GM18499 (cell line): ENCODE measurements around the gene SLC35G3.
"Not testable (repeated sequence)": the region's sequence is repeated elsewhere in the genome, so short reads cannot be mapped to it uniquely, and the experiment has no call there.

Experiments
- ATAC-seq: cut with Tn5 transposase; IDR thresholded peaks from one replicate; pipeline ENCODE4 v1.9.1; 2021; ENCODE audit warnings: moderate number of reproducible peaks; ENCODE audit not compliant: insufficient read depth, unreplicated experiment

Gene SLC35G3

GRCh38 chr17:35169835-35170363 is 24.3 kb downstream of the SLC35G3 start:
- no peak for ATAC-seq

DNA sequence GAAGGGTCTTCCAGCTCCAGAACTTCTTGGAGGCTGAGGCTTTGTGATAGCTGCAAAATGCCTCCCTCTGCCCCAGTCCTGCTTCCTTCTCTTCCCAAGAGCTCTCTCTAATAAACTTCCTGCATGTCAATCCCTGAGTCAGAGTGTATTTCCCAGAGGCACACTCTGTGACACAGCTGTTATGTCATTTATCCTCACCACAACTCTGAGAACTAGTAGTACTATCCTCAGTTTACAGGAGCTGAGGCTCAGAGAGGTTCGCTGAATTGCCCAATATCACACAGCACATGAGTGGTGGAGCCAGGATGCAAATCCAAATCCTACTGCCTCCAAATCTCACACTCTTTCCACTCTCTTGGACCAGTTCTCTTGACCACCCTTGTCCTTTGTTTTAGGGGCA is 26.5 kb downstream of the SLC35G3 start:
- no peak for ATAC-seq

DNA sequence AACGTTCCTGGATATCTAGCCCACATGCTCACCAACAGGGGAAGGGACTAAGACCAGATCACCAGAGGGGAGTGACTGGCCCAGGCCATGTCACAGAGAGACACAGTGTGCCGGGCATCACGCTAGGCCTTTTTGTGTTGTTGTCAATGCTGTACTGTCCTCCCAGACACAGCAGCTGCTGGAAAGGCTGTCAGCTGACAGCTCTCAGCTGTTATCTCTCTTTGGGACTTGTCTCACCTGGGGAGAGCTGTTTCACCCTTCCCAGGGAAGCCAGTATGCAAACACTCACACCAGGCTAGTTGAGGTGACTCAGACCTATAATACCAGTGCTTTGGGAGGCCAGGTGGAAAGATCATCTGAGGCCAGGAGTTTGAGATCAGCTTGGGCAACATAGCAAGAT is 27.1 kb downstream of the SLC35G3 start:
- no peak for ATAC-seq

DNA sequence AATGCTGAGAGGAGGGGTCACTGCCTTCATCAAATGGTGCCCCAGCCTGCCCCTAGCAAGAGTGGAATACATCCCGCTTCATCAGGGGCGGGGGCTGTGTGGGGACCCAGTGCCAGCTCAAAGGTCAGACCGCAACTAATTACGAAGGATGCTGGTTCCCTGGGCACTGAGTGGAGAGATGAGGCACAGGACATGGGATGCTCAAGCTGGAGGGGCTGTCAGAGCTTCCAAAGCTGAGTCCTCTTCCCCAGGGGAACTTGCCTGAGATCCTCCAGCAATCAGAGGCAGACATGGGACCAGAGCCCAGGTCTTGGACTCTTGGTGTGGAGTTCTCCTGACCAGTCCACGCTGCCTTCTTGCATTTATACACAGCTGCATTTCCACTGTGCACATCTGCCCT is 27.7 kb downstream of the SLC35G3 start:
- no peak for ATAC-seq

DNA sequence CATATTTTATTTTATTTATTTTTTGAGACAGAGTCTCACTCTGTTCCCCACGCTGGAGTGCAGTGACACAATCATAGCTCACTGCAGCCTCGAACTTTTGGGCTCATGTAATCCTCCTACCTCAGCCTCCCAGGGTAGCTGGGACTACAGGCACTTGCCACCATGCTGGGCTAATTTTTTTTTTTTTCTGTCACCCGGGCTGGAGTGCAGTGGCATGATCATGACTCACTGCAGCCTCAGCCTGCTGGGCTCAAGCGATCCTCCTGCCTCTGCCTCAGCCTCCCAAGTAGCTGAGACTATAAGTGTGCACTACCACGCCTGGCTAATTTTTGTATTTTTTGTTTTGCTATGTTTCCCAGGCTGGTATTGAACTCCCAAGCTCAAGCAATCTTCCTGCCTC is 29.5 kb downstream of the SLC35G3 start:
- ATAC-seq: no peak

GRCh38 chr17:35163886-35164285 is 30.3 kb downstream of the SLC35G3 start:
- no peak for ATAC-seq

DNA sequence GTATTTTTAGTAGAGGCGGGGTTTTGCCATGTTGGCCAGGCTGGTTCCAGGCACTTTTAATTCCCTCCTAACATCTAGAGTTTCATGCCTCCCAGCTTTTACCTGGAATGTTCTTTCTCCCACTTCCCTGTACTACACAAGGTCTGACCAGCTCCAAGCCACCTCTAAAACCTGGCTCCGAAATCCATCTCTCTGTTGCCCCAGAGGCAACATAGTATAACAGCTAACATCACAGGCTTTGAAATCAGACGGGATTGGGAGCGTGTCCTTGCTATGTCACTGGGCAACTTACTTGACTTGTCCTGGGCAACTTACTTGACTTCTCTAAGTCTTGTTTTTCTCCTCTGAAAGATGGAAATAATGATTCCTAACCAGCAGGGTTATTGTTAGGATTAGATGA is 31.4 kb downstream of the SLC35G3 start:
- ATAC-seq: no peak

DNA sequence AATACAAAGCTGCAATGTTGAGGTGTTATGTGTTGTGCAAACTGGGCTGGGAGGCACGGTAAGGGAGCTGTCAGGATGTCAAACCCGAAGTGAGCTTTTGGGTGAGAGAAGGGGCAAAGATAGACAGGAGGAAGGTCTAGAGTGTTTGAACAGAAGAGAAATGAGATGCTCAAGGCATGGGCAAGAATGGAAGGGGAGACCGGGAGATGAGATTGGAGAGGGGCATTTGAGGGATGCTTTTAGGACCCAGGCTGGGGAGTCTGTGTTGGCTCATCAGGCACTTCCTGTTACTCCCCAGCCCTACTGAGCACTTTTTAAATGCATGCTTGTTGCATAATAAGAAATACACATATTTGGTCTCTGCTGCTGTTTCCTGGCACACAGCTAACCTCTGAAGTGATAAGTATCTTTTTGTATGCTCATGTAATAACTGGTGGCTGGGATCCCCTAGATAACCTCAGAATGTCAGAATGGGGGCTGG is 32.9 kb downstream of the SLC35G3 start:
- no peak for ATAC-seq

- no peak for ATAC-seq
Observed at GRCh38 chr17:35160354-35161201, 33.6 kb downstream of the SLC35G3 start.

- no peak for ATAC-seq
Observed at GRCh38 chr17:35159940-35160339, 34.3 kb downstream of the SLC35G3 start.

DNA sequence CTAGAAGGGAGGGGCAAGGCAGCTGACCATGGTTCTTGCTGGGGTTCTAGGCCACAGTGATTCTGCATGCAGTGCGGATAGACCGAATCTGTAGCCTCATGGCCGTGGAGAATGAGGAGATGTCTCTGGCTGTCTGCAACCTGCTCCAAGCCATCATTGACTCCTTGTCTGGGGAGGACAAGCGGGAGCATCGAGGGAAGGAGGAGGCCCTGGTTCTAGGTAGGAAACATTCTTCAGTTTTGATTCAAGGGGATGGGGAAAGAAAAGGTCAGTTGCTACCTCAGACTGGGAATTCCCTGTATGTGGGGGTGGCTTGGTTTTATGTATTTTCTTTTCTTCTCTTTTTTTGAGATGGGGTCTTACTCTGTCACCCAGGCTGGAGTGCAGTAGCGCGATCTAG is 38.9 kb downstream of the SLC35G3 start:
- ATAC-seq: no peak

DNA sequence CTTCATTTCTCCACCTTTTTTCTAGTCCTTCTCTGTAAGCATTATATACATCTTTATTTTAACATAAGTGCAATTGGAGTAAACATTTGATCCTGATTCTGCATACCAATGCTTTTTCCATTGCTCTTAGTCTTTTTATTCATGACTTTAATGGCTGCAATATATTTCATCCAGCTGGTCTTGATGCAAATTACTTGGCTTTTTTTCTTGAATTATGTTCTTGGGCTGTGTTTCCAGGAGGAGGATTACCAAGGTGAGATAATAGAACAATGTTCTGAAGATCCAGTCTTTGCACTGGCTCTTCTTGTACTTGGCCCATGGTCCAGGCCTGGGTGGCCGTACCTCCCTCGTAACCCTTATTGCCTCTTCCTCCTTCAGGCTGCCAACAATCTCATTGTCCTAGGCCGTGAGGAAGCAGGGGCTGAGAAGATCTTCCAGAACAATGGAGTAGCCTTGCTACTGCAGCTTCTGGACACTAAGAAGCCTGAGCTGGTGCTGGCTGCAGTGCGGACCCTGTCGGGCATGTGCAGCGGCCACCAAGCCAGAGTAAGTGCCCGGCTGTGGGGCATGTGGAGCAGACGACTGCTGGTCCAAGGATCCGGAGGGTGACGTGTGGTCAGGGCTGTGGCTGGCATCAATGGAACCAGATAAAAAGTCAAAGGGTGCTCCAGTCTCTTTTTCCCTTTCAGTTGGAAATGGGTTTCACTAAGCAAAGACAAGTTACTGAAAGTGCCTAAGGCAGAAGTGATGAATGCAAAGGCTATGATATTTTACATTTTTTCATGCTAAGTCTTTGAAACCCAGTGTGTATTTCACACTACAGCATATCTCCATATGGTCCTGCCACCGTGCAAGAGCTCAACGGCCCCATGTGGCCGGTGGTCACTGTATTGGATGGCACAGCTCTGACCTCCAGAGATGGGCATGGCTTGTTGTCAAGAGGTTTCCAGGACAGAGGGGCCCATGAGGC is 39.7 kb downstream of the SLC35G3 start:
- ATAC-seq: no peak

DNA sequence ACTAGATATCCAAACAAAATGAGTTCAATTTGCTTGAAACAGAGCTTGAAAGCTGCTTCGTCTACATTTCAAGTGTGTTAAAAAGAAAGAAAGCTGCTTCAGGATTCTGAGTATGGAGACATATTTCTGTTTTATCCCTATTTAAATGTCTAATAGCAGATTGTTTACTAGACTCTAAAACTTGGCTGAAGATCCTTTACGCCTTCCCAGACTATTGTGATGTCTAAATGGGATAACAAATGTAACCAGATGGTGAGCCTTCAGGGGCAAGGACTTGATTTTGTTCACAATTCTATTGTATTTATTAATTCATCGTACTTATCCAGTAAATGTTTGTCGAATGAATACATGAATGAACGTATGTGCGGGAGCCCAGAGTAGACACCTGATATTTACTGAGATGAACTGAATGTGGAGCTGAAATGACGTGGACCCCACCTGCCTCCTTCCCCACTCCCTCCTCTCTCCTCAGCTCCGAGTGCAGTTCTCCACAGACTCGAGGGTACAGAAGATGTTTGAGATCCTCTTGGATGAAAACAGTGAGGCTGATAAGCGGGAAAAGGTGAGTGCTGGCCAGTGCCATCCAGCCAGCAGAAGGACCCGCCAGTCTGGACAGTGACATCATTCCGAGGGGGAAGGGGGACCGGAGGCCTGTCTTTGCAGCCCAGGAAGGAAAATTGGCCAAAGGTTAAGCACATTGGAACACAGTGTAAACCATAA is 41.6 kb downstream of the SLC35G3 start:
- ATAC-seq: no peak

- not testable (repeated sequence) for ATAC-seq
Observed at GRCh38 chr17:35151080-35151479, 43.1 kb downstream of the SLC35G3 start.

GRCh38 chr17:35149941-35150340 is 44.3 kb downstream of the SLC35G3 start:
- ATAC-seq: no peak

GRCh38 chr17:35148144-35148543 is 46.0 kb downstream of the SLC35G3 start:
- no peak for ATAC-seq

DNA sequence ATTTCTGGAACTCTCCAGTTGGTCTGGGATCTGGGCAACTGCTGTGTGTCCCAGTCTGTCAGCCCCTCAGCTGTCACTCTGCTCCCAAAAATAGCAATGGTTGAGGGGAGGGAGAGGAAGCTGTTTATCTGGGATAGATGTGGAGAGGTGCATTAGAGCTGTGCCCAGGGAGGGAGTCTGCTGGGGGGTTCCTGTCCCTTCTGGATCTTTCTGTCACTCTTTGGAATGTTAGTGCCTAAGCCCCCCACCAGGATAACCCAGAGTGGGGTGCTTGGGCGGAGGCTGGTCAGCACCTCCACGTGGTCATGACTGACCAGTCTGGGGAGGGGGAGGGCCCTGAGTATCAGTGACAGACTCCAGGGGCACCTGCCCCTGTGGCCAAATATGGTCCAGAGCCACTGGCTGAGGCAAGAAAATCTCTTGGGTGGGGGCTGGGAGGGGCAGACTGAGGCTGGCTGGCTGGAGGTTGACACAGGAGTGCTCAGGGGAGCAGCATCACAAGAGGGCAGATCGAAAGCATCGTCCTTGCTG is 46.8 kb downstream of the SLC35G3 start, which contains the start of gene UNC45B:
TSS of gene UNC45B (plus strand) at position 443 of the 531 bp plus-strand sequence. CDS start 447 bp downstream, outside the sequence.
- ATAC-seq: no peak

DNA sequence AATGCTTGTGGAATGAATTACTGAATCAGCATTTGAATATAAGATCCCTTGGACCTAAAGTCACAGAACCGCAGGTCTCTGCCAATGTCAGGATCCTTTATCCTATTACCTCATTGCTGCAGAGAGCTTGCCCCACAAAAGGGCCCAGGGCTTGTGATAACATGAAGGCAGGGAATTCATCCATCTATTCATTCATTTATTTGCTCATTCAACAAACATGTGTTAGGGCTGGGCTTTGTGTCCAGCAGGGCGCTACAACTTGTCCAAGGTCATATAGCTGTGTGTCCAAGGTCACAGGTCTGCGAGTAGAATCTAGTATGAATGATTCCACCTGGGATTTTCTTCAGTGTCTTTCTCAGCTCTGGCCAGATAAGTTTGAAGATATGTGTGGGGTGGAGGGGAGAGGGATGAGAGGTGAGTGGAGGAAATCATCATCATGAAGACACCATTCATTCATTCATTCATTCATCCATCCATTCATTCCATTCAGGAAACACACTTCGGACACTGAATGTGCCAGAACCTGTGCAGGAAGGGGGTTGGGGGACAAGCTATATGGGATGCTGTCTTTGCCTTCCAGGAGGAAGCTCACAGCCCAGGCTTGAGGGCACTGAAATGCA is 47.9 kb downstream of the SLC35G3 start:
- ATAC-seq: no peak

DNA sequence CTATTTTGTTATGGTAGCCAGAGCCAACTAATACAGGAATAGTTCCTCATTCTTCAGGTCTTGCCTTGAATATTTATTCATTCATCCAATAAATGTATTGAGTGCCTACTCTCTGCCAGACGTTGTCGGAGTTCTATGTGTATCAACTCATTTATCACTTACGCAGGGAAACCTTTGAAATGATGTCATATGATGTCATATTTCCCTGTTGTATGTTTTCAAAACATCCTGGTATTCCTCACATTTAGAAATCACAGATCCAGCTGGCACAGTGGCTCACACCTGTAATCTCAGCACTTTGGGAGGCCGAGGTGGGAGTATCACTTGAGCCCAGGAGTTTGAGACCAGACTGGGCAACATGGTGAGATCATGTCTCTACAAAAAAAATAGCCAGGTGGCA is 49.4 kb downstream of the SLC35G3 start:
- no peak for ATAC-seq
